Hematopoietic multipotent progenitor cell treated with erythropoietin and hydrocortisone succinate and interleukin-3 and kit ligand, for 17 days (in vitro differentiated cells): ENCODE data around the gene NDUFA13.

Experiments
- DNase-seq: peaks from one replicate; pipeline ENCODE4 v3.0.0-alpha.2; 2015; ENCODE audit warnings: low spot score

NDUFA13 gene

DNA sequence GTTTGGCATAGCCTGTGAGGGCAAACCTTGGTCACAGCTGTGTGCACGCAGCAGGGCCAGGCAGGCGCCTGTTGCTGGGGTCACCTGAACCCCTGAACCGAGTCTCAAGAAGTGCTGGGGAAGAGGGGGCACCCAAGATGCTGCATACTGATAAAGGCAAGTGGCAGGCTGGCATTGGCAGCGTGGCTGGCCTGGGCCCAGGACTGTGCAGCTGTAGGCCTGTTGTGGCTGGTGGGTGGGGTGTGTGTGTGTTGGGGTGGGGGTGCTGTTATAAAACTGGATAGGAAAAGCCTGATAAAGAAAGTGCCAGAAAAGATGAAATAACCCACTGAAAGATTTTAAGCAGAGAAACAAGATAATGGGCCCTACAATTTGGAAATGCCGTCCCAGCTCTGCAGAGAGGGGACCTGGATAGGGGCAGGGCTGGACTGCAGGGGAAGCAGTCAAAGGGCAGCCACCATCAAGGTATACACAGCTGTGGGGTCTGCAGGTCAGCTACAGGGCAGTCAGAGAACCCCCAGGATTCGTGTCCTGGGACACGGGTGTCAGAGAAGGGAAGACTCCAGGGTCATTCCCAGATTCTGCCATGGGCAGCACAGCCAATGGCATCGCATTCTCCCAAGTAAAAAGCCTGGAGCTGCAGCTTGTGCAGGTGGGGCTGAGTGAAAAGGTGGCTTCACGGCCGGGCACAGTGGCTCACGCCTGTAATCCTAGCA lies 55.2 kb downstream of the NDUFA13 start:
- DNase-seq: no peak

- DNase-seq: no peak
Measured at GRCh38 chr19:19575411-19575810, 59.4 kb downstream of the NDUFA13 start.
